IMR-90 (cell line): ENCODE results near the gene COL23A1. TPM values are rescaled to one million over a fixed set of nuclear protein-coding genes. Genes with fewer than 3 reads are reported as not detected.

Experiments used
- ATAC-seq: fragments of 200-7000 bp; cut with Tn5 transposase; 2 replicates; pipeline ENCODE4 v1.9.1; 2020; ENCODE audit warnings: low read depth, mild to moderate bottlenecking, moderate library complexity
- BruUV-seq: library from RNA; stranded (reverse); fragments of 400-500 nt; replicated peaks from 2 replicates; lab custom pipeline; 2021; lab: Mats Ljungman, UMichigan
- CTCF ChIA-PET: fragments of 300-600 bp; formaldehyde crosslinking; extraction: SDS; loops from one replicate; lab custom pipeline; 2021; ENCODE audit warnings: antibody characterized with exemption; lab: Yijun Ruan, JAX
- POLR2A ChIA-PET: fragments of 300-600 bp; sonication (Branson Sonifier 250); formaldehyde crosslinking; loops from one replicate; lab custom pipeline; 2022; ENCODE audit warnings: antibody characterized with exemption; ENCODE audit not compliant: unreplicated experiment; lab: Charles Lee
- DNase-seq: peaks from one replicate; pipeline ENCODE4 v3.0.0; 2013
- H2AFZ ChIP-seq: replicated peaks from 2 replicates; pipeline ENCODE3; 2013; ENCODE audit warnings: low read length, mild to moderate bottlenecking; ENCODE audit not compliant: poor library complexity
- H2AK5ac ChIP-seq: 2 replicates; pipeline ENCODE4 v1.6.1; 2013; ENCODE audit warnings: low read depth, low read length, inconsistent platforms
- H2AK9ac ChIP-seq: replicated peaks from 2 replicates; pipeline ENCODE3; 2013; ENCODE audit warnings: mild to moderate bottlenecking, low read depth, low read length, moderate library complexity; ENCODE audit not compliant: poor library complexity
- H2BK120ac ChIP-seq: 2 replicates; pipeline ENCODE4 v1.6.1; 2013; ENCODE audit warnings: low read depth, low read length, inconsistent platforms
- H2BK15ac ChIP-seq: 3 replicates; pipeline ENCODE4 v1.6.1; 2013; ENCODE audit warnings: low read depth, low read length, inconsistent platforms
- H2BK20ac ChIP-seq: 2 replicates; pipeline ENCODE4 v1.6.1; 2013; ENCODE audit warnings: low read depth, mild to moderate bottlenecking, inconsistent platforms, low read length, moderate library complexity
- H2BK5ac ChIP-seq: 2 replicates; pipeline ENCODE4 v1.6.1; 2013; ENCODE audit warnings: mild to moderate bottlenecking, low read depth, low read length, inconsistent platforms; ENCODE audit not compliant: poor library complexity, severe bottlenecking
- H3K14ac ChIP-seq: replicated peaks from 2 replicates; pipeline ENCODE4 v1.6.1; 2013; ENCODE audit warnings: low read depth, low read length, inconsistent platforms
- H3K18ac ChIP-seq: 2 replicates; pipeline ENCODE4 v1.6.1; 2013; ENCODE audit warnings: low read depth, low read length, control low read depth
- H3K23ac ChIP-seq: 2 replicates; pipeline ENCODE4 v1.6.1; 2013; ENCODE audit warnings: low read depth, low read length, inconsistent platforms
- H3K27ac ChIP-seq: 2 replicates; pipeline ENCODE4 v1.5.1; 2013; ENCODE audit warnings: mild to moderate bottlenecking, control low read depth, low read length; ENCODE audit not compliant: insufficient read depth
- H3K27me3 ChIP-seq: 2 replicates; pipeline ENCODE4 v1.6.1; 2013; ENCODE audit warnings: low read length; ENCODE audit not compliant: control insufficient read depth, insufficient read depth
- H3K36me3 ChIP-seq: 2 replicates; pipeline ENCODE4 v1.6.1; 2013; ENCODE audit warnings: low read length, mixed read lengths; ENCODE audit not compliant: control insufficient read depth, insufficient read depth
- H3K4ac ChIP-seq: 2 replicates; pipeline ENCODE4 v1.6.1; 2013; ENCODE audit warnings: low read depth, low read length, inconsistent platforms
- H3K4me1 ChIP-seq: 2 replicates; pipeline ENCODE4 v1.6.1; 2013; ENCODE audit warnings: low read length, mixed read lengths; ENCODE audit not compliant: control insufficient read depth, insufficient read depth
- H3K4me2 ChIP-seq: 2 replicates; pipeline ENCODE4 v1.6.1; 2013; ENCODE audit warnings: low read depth, mild to moderate bottlenecking, control low read depth, low read length, moderate library complexity
- H3K4me3 ChIP-seq: 2 replicates; pipeline ENCODE4 v1.5.1; 2013; ENCODE audit warnings: low read depth, mild to moderate bottlenecking, control low read depth, low read length, moderate library complexity; ENCODE audit not compliant: insufficient read depth
- H3K56ac ChIP-seq: 2 replicates; pipeline ENCODE4 v1.6.1; 2013; ENCODE audit warnings: low read length, inconsistent platforms; ENCODE audit not compliant: insufficient read depth; ENCODE audit errors: extremely low read depth
- H3K79me1 ChIP-seq, 2 experiments: 2 replicates each; pipeline ENCODE4 v1.6.1; 2013; ENCODE audit warnings: low read length in 2 of 2, inconsistent platforms in 1 of 2, low read depth in 1 of 2
- H3K9ac ChIP-seq: 2 replicates; pipeline ENCODE4 v1.6.1; 2013; ENCODE audit warnings: low read depth, low read length, control low read depth
- H3K9me1 ChIP-seq: 2 replicates; pipeline ENCODE4 v1.6.1; 2013; ENCODE audit warnings: low read length, inconsistent platforms; ENCODE audit not compliant: insufficient read depth
- H3K9me3 ChIP-seq: 2 replicates; pipeline ENCODE4 v1.6.1; 2013; ENCODE audit warnings: low read length; ENCODE audit not compliant: control insufficient read depth, insufficient read depth
- H4K20me1 ChIP-seq: 2 replicates; pipeline ENCODE4 v1.6.1; 2013; ENCODE audit warnings: low read length, inconsistent platforms; ENCODE audit not compliant: insufficient read depth
- H4K5ac ChIP-seq: 2 replicates; pipeline ENCODE4 v1.6.1; 2013; ENCODE audit warnings: mild to moderate bottlenecking, low read depth, low read length, control low read depth
- H4K8ac ChIP-seq, 2 experiments: 2 replicates each; pipeline ENCODE4 v1.6.1; 2013; ENCODE audit warnings: low read depth in 2 of 2, low read length in 2 of 2, control low read depth in 1 of 2, inconsistent platforms in 1 of 2
- H4K91ac ChIP-seq: 2 replicates; pipeline ENCODE4 v1.6.1; 2013; ENCODE audit warnings: low read depth, low read length, inconsistent platforms; ENCODE audit not compliant: insufficient read depth
- BHLHE40 ChIP-seq: fragments of 150-350 bp; IDR thresholded peaks from 2 replicates; pipeline ENCODE4 v1.6.1; 2016; ENCODE audit warnings: mild to moderate bottlenecking, low read depth, low read length
- CEBPB ChIP-seq: IDR thresholded peaks from 2 replicates; pipeline ENCODE4 v1.6.1; 2012; ENCODE audit warnings: low read depth, low read length, improper control_type of control experiment
- CHD1 ChIP-seq: IDR thresholded peaks from 2 replicates; pipeline ENCODE4 v1.6.1; 2012; ENCODE audit warnings: low read depth, low read length, improper control_type of control experiment
- CTCF ChIP-seq: conservative IDR thresholded peaks from 2 replicates; pipeline ENCODE4 v1.5.1; 2012; ENCODE audit warnings: mild to moderate bottlenecking, low read depth, low read length, improper control_type of control experiment
- ELK1 ChIP-seq: fragments of 150-350 bp; IDR thresholded peaks from 2 replicates; pipeline ENCODE4 v1.6.1; 2016; ENCODE audit warnings: low read depth, mild to moderate bottlenecking, low read length, moderate library complexity, borderline replicate concordance
- FOS ChIP-seq: fragments of 150-350 bp; IDR thresholded peaks from 2 replicates; pipeline ENCODE4 v1.6.1; 2016; ENCODE audit warnings: low read depth, low read length
- MAFK ChIP-seq: IDR thresholded peaks from 2 replicates; pipeline ENCODE4 v1.6.1; 2012; ENCODE audit warnings: low read depth, low read length, improper control_type of control experiment
- MAZ ChIP-seq: IDR thresholded peaks from 2 replicates; pipeline ENCODE4 v1.6.1; 2012; ENCODE audit warnings: low read depth, mild to moderate bottlenecking, low read length, improper control_type of control experiment, moderate library complexity, borderline replicate concordance
- MXI1 ChIP-seq: IDR thresholded peaks from 2 replicates; pipeline ENCODE4 v1.6.1; 2012; ENCODE audit warnings: low read depth, mild to moderate bottlenecking, low read length, moderate library complexity, borderline replicate concordance
- NFE2L2 ChIP-seq: fragments of 150-350 bp; IDR thresholded peaks from 2 replicates; pipeline ENCODE4 v1.6.1; 2016; ENCODE audit warnings: low read depth, mild to moderate bottlenecking, low read length
- POLR2A ChIP-seq: IDR thresholded peaks from 2 replicates; pipeline ENCODE4 v1.6.1; 2012; ENCODE audit warnings: mild to moderate bottlenecking, low read depth, low read length
- RAD21 ChIP-seq: IDR thresholded peaks from 2 replicates; pipeline ENCODE4 v1.6.1; 2012; ENCODE audit warnings: low read length, improper control_type of control experiment
- RCOR1 ChIP-seq: IDR thresholded peaks from 2 replicates; pipeline ENCODE4 v1.6.1; 2012; ENCODE audit warnings: mild to moderate bottlenecking, low read length, improper control_type of control experiment; ENCODE audit not compliant: insufficient replicate concordance
- RFX5 ChIP-seq: IDR thresholded peaks from 2 replicates; pipeline ENCODE4 v1.8.0; 2012; ENCODE audit warnings: low read depth, mild to moderate bottlenecking, low read length, moderate library complexity
- SMC3 ChIP-seq: fragments of 150-350 bp; IDR thresholded peaks from 2 replicates; pipeline ENCODE4 v1.6.1; 2016; ENCODE audit warnings: low read depth, mild to moderate bottlenecking, antibody characterized with exemption, low read length, moderate library complexity
- WGBS, 2 experiments: methylation state at CpG; one replicate each; pipeline versions ENCODE4 v1.1.5 to v1.1.7; 2013; ENCODE audit warnings: missing lambda C conversion rate in 2 of 2; ENCODE audit not compliant: insufficient read length in 1 of 2; ENCODE audit errors: extremely low coverage in 2 of 2; 5-methylcytosine and 5-hydroxymethylcytosine counted together
- dilution Hi-C: fragments of 300-500 bp; cut with HindIII; formaldehyde crosslinking; loops from one replicate; pipeline ENCODE4 v1.14.3; 2018; ENCODE audit warnings: low sequenced_read_pairs; ENCODE audit not compliant: unreplicated experiment
- in situ Hi-C: fragments of 300-500 bp; cut with MboI; formaldehyde crosslinking; loops from 3 replicates; pipeline ENCODE4 v1.14.3; 2019; ENCODE audit warnings: low sequenced_read_pairs, inconsistent platforms, mixed read lengths
- intact Hi-C: fragments of 100-400 bp; cut with micrococcal nuclease; formaldehyde crosslinking; loops from 2 replicates; pipeline ENCODE4 v1.10.0; 2022
- polyA plus RNA-seq, 3 experiments: library from polyadenylated mRNA; depleted of rRNA; stranded (reverse); fragments of >200 nt; gene quantifications; 2 replicates each; pipeline ENCODE4 v1.2.3, GENCODE V29; 2012; ENCODE audit warnings: low replicate concordance in 1 of 3
- total RNA-seq: library from RNA; depleted of rRNA; stranded (reverse); fragments of >200 nt; gene quantifications from 2 replicates; pipeline ENCODE4 v1.2.3, GENCODE V29; 2012
- TF ChIP-seq, protein P1 (sequence below): fragments of 150-350 bp; IDR thresholded peaks from 2 replicates; pipeline ENCODE4 v1.6.1; 2017; ENCODE audit warnings: mild to moderate bottlenecking, antibody characterized with exemption, low read length, low read depth

The COL23A1 gene
- total and polyA plus RNA-seq, 2 of the 4 experiments (the other 2 are of a cell fraction): not detected

- Histone ChIP-seq H3K9ac (no peak overlapping the region), H4K5ac (no peak overlapping the region)
Observed at GRCh38 chr5:178312880-178313282, 277.3 kb downstream of the COL23A1 start.

More at GRCh38 chr5:178312880-178313282, 277.3 kb downstream of the COL23A1 start:
- Histone ChIP-seq H3K36me3 (no peaks in the 10 kb centered on the region), H3K9me3 (peaks cover 9% of the 10 kb centered on the region), H3K14ac (no peak overlapping the region), H2BK20ac (no peak overlapping the region), H3K23ac (no peak overlapping the region), H2AFZ (no peak overlapping the region), H3K9me1 (no peaks in the 10 kb centered on the region), H3K4me3 (no peak overlapping the region), H3K4ac (no peak overlapping the region), H3K4me1 (no peaks in the 10 kb centered on the region), H3K56ac (no peak overlapping the region), H3K27me3 (no peaks in the 10 kb centered on the region), H4K8ac (no peak overlapping the region), H2BK15ac (no peak overlapping the region), H2AK5ac (no peak overlapping the region), H4K20me1 (no peaks in the 10 kb centered on the region), H3K79me1 (no peaks in the 10 kb centered on the region), H2AK9ac (no peak overlapping the region), H2BK120ac (no peak overlapping the region), H3K18ac (no peak overlapping the region), H3K27ac (no peak overlapping the region), H3K4me2 (no peak overlapping the region), H2BK5ac (no peak overlapping the region), H4K91ac (no peak overlapping the region)
- ATAC-seq: no peak
- dilution Hi-C loops (no loop called here), in situ Hi-C loops (no loop called here), intact Hi-C loops (no loop called here)
- BruUV-seq: no TSS peak
- CTCF ChIA-PET: no interaction called here
- POLR2A ChIA-PET: no interaction called here
- WGBS, 2 experiments: 51% methylated on average over 12 of the region's 18 CpGs; no CpG with 5 or more reads in 1 of the 2 experiments
- DNase-seq: no peak
- TF ChIP-seq FOS (no peak), NFE2L2 (no peak), BHLHE40 (no peak), CEBPB (no peak), MXI1 (no peak), POLR2A (no peak), MAFK (no peak), RAD21 (no peak), ELK1 (no peak), MAZ (no peak), RFX5 (no peak), CTCF (no peak), CHD1 (no peak), SMC3 (no peak), RCOR1 (no peak)
- TF ChIP-seq, protein P1, sequence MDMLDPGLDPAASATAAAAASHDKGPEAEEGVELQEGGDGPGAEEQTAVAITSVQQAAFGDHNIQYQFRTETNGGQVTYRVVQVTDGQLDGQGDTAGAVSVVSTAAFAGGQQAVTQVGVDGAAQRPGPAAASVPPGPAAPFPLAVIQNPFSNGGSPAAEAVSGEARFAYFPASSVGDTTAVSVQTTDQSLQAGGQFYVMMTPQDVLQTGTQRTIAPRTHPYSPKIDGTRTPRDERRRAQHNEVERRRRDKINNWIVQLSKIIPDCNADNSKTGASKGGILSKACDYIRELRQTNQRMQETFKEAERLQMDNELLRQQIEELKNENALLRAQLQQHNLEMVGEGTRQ: no peak
